Retinal pigment epithelial cell (primary cell): Measurements from ENCODE around the gene SRCAP.
"Not testable (repeated sequence)": the region's sequence is repeated elsewhere in the genome, so short reads cannot be mapped to it uniquely, and the experiment has no call there.

Experiments used
- DNase-seq: peaks from one replicate; pipeline ENCODE4 v3.0.0-alpha.2; 2010; ENCODE audit warnings: low read depth
- H3K4me3 ChIP-seq: 2 replicates; pipeline ENCODE4 v1.5.1; 2011; ENCODE audit warnings: mild to moderate bottlenecking, low read length, control low read depth, moderate library complexity
- TF ChIP-seq, protein P1 (sequence below): conservative IDR thresholded peaks from 2 replicates; pipeline ENCODE4 v1.5.1; 2011; ENCODE audit warnings: low read depth, low read length, control low read depth, inconsistent platforms

SRCAP gene

DNA sequence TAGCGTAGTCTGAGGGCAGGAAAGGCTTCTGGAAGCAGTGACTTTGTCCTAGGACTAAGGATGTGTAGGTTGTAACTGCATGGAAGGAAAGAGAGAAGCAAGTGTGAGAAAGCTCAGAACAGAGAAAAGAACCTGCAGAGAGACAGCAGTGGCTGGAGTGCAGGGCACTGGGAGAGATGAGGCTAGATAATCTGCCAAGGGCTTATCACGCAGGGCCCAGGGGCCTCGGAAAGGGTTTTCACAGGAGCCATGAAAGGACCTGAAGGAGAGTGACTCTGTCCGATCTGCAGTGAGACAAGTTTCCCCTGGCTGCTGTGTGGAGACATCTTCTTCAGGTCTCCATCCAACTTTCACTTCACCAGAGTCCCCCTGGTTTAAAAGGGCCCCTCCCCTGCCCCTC is 7.1 kb upstream of the SRCAP start:
- DNase-seq, result no peak
- TF ChIP-seq, protein P1, sequence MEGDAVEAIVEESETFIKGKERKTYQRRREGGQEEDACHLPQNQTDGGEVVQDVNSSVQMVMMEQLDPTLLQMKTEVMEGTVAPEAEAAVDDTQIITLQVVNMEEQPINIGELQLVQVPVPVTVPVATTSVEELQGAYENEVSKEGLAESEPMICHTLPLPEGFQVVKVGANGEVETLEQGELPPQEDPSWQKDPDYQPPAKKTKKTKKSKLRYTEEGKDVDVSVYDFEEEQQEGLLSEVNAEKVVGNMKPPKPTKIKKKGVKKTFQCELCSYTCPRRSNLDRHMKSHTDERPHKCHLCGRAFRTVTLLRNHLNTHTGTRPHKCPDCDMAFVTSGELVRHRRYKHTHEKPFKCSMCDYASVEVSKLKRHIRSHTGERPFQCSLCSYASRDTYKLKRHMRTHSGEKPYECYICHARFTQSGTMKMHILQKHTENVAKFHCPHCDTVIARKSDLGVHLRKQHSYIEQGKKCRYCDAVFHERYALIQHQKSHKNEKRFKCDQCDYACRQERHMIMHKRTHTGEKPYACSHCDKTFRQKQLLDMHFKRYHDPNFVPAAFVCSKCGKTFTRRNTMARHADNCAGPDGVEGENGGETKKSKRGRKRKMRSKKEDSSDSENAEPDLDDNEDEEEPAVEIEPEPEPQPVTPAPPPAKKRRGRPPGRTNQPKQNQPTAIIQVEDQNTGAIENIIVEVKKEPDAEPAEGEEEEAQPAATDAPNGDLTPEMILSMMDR, result no peak
- no peak overlapping the region for H3K4me3 ChIP-seq

DNA sequence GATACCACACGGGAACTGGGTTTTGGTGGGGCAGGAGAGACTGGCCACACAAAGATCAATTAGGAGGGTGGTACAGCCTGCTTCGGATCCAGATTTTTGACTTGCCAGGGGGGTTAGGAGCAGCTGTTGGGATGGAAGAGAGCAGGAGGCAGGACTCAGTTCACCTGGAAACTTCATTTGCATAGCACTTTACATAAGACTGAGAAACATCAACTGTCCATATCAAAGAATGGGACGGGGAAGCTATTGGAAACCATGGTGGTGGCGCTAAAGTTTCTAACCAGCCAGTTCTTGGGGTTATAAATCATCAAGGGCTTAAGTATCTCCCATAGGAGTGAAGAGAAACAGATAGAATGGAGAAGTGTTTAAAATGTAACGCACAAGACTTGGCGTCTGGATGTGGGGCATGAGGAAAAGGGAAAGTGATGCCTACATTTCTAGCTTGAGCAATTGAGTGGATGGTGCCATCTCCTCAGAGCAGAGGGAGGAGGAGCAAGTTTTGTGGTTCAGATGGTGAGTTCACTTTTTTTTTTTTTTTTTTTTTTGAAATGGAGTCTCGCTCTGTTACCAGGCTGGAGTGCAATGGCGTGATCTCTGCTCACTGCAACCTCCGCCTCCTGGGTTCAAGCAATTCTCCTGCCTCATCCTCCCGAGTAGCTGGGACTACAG is 6.4 kb upstream of the SRCAP start:
- TF ChIP-seq, protein P1, result no peak
- no peak overlapping the region for H3K4me3 ChIP-seq
- no peak for DNase-seq

DNA sequence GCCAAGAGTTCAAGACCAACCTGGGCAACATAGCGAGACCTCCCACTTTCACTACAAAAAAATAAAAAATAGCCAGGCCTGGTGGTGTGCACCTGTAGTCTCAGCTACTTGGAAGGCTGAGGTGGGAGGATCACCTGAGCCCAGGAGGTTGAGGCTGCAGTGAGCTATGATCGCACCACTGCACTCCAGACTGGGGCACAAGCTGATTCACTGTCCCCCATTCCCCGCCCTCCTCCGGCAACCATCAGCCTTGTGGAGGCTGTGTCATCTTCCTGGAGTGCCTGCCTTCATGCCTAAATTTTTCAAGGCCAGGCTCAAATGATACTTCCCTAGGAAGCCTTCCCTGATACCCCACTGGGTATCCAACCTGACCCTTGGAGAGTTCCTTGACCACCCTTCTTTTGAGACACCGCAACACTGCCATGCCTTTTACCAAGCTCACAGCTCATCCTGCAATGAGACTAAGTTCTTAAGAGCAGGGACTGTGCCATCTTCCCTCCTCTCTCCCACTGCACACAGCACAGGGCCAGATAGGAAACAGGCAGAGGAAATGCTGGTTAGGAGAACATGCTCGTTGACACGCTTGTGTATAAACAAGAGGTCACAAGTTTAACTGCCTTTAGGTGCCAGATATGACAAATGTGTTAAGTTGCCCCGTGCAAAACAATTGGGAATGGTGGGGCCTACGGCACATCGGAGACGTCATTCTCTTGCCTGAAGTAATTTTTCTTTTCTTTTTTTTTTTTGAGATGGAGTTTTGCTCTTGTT is 3.9 kb upstream of the SRCAP start:
- TF ChIP-seq, protein P1, result no peak
- H3K4me3 ChIP-seq, result no peak overlapping the region
- no peak for DNase-seq

DNA sequence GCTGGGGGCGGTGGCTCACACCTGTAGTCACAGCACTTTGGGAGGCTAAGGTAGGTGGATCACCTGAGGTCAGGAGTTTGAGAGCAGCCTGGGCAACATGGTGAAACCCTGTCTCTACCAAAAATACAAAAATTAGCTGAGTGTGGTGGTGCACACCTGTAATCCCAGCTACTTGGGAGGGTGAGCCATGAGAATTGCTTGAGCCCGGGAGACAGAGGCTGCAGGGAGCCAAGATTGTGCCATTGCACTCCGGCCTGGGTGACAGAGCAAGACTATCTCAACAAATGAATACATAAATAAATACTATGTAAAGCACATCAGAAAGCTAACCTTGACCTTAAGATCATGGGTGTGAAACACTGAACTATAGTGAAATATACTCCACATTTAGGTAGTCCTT is 2.3 kb upstream of the SRCAP start:
- DNase-seq, H3K4me3 ChIP-seq: not testable (repeated sequence)

DNA sequence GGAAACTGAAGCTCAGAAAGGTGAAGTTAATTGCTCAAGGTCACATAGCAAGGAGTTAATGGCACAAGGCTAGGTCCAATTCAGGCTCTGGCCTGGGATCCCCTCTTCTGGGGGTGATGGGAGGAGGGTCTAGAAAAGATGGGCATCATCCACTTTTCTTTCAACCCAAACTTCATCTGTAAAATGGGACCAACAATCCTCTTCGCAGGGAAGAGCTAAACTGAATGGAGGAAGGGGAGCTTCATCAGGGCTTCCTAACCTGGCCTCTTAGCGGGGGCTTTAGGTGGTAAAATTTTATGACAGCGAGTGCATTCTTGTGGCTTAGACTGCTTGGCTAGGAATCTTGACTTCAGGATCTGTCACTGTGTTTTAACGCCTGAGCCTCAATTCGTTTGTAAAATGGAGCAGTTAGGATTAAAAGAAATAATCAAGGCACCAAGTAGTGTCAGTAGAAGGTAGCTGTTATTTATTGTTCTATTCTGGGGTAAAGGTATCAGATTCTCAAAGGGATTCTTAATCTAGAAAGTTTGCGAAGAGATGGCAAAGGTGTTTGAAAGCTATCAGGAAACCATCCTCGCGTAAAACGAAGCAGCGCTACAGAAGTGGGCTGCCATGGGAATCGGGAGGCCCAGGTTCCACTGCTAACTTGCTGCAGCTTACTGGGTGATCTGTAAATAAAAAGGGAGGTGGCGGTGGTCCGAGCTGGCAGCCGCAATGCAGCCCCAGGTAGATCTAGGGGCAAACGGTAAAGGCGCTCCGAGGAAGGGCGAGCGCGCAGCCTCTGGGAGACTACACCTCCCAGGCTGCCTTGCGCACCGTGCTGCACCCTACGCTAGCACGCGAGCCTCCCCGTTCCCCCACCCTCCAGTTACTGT is 1.5 kb upstream of the SRCAP start:
- TF ChIP-seq, protein P1, result no peak
- peak overlapping the region; percentile 88 for H3K4me3 ChIP-seq
- peak; percentile 86 for DNase-seq

DNA sequence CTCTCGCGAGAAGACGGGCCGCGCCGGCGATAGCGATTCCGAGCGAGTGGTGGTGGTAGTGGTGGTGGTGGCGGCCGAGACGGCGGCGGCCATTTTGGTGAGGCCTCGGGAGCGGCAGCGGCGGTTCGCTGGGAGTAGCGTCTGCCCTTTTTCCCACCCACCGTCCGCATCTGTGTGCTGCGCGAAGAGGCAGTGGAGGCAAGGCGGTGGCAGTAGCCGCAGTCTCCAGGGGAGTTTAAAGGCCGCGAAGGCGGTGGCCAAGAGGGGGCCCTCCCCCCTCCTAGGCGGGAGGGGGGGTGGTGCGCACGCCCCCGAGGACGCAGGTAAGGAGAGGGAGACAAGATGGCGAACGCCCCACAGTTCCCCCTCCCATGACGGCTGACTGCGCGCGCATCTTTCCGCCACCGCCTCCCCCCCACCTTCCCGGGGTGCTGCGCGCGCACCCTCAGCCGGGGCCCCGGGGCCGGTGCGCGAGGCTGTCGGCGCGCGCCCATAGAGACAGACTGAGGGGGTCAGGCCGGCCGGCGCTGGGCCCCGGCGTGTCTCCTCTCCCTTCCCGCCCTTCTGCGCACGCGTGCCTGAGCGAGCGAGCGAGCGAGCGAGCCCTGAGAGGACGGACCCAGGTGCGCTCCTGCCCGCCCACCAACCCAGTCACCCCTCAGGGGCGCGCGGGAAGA is 694 bp upstream of the SRCAP start:
- peak; percentile 52 for DNase-seq
- peak overlapping the region; percentile 88 for H3K4me3 ChIP-seq
- TF ChIP-seq, protein P1, result no peak

DNA sequence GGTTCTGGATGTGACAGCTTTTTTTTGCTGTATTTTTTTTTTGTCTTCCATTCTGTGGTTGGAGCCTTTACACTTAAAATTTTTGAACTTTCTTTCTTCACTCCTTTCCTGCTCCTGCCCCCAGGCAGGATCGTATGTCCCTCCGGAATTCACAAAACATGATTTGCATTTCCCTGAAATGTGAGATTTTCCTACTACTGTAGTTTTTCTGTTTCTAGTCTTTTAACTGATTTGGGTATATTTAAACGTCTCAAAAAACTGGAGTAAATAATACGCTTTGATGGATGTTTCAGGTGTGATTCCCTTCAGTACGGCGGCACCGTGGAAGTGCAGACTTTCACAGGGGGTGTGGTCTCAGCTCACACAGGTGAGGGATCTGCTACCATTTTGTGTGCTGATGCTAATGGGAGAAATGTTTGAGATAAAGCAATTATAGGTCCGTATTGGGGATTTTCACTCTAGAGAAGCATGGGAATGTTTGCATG is 686 bp downstream of the SRCAP start:
- no peak for DNase-seq
- H3K4me3 ChIP-seq, result peak overlapping the region; percentile 88
- TF ChIP-seq, protein P1, result no peak
